ENCODE results near the gene BTG3.

Gene BTG3

GRCh38 chr21:17650292-17650691 is 37.6 kb upstream of the BTG3 start:
- no peak overlapping the region for H3K4me3 ChIP-seq (ENCODE audit: low read depth, low read length)
- DNase-seq (ENCODE audit: low read depth): no peak
- TF ChIP-seq MYC (IDR thresholded peaks at IDR 0.05; ENCODE audit: low read depth, low read length): no peak
- TF ChIP-seq, protein P1, sequence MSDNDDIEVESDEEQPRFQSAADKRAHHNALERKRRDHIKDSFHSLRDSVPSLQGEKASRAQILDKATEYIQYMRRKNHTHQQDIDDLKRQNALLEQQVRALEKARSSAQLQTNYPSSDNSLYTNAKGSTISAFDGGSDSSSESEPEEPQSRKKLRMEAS (IDR thresholded peaks at IDR 0.05; ENCODE audit: low read depth, low read length): no peak
- TF ChIP-seq POLR2A (IDR thresholded peaks at IDR 0.05; ENCODE audit: extremely low read depth, insufficient read length): no peak
- TF ChIP-seq, protein P2, sequence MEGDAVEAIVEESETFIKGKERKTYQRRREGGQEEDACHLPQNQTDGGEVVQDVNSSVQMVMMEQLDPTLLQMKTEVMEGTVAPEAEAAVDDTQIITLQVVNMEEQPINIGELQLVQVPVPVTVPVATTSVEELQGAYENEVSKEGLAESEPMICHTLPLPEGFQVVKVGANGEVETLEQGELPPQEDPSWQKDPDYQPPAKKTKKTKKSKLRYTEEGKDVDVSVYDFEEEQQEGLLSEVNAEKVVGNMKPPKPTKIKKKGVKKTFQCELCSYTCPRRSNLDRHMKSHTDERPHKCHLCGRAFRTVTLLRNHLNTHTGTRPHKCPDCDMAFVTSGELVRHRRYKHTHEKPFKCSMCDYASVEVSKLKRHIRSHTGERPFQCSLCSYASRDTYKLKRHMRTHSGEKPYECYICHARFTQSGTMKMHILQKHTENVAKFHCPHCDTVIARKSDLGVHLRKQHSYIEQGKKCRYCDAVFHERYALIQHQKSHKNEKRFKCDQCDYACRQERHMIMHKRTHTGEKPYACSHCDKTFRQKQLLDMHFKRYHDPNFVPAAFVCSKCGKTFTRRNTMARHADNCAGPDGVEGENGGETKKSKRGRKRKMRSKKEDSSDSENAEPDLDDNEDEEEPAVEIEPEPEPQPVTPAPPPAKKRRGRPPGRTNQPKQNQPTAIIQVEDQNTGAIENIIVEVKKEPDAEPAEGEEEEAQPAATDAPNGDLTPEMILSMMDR (IDR thresholded peaks at IDR 0.05; ENCODE audit: low read depth, low read length): no peak

DNA sequence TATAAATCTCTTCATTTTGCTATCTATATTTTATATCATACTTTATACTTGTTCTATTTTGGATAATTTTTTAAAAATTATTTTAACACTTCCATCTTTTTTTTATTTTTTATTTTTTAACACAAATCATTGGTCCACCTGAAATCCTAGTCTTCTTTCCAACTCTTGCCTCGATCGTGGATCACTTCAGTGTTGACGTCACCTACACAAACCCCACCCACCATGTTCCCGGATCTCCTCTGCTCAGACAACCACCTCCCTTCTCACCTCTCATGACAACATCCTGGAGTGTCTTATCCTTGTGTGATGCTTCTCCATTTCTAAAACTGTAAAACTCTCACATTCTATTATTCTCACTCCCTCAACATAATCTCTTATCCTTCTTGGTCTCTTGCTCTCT is 34.1 kb upstream of the BTG3 start:
- no peak overlapping the region for H3K4me3 ChIP-seq (ENCODE audit: low read depth, low read length)
- TF ChIP-seq POLR2A (IDR thresholded peaks at IDR 0.05; ENCODE audit: extremely low read depth, insufficient read length): no peak
- TF ChIP-seq, protein P2 (IDR thresholded peaks at IDR 0.05; ENCODE audit: low read depth, low read length): no peak
- TF ChIP-seq MYC (IDR thresholded peaks at IDR 0.05; ENCODE audit: low read depth, low read length): no peak
- TF ChIP-seq, protein P1 (IDR thresholded peaks at IDR 0.05; ENCODE audit: low read depth, low read length): no peak
- no peak for DNase-seq (ENCODE audit: low read depth)

- TF ChIP-seq, protein P1 (IDR thresholded peaks at IDR 0.05; ENCODE audit: low read depth, low read length): no peak
- TF ChIP-seq MYC (IDR thresholded peaks at IDR 0.05; ENCODE audit: low read depth, low read length) (no peak), POLR2A (IDR thresholded peaks at IDR 0.05; ENCODE audit: extremely low read depth, insufficient read length) (no peak)
- TF ChIP-seq, protein P2 (IDR thresholded peaks at IDR 0.05; ENCODE audit: low read depth, low read length): no peak
- no peak overlapping the region for H3K4me3 ChIP-seq (ENCODE audit: low read depth, low read length)
- no peak for DNase-seq (ENCODE audit: low read depth)
Measured at GRCh38 chr21:17644186-17644585, 31.5 kb upstream of the BTG3 start.

DNA sequence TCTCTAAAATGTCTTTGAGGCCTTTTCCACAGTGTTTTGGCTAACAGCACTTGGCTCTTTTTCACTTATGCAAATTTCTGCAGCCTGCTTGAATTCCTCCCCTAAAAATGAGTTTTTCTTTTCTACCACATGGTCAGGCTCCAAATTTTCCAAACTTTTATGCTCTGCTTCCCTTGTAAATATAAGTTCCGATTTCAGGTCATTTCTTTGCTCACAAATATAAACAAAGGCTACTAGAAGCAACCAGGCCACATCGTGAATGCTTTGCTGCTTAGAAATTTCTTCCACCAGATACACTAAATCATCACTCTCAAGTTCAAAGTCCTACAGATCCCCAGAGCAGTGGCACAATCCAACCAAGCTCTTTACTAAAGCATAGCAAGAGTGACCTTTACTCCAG is 28.1 kb upstream of the BTG3 start:
- DNase-seq (ENCODE audit: low read depth): no peak
- TF ChIP-seq, protein P1 (IDR thresholded peaks at IDR 0.05; ENCODE audit: low read depth, low read length): no peak
- TF ChIP-seq, protein P2 (IDR thresholded peaks at IDR 0.05; ENCODE audit: low read depth, low read length): no peak
- TF ChIP-seq POLR2A (IDR thresholded peaks at IDR 0.05; ENCODE audit: extremely low read depth, insufficient read length) (no peak), MYC (IDR thresholded peaks at IDR 0.05; ENCODE audit: low read depth, low read length) (no peak)
- H3K4me3 ChIP-seq (ENCODE audit: low read depth, low read length): no peak overlapping the region

DNA sequence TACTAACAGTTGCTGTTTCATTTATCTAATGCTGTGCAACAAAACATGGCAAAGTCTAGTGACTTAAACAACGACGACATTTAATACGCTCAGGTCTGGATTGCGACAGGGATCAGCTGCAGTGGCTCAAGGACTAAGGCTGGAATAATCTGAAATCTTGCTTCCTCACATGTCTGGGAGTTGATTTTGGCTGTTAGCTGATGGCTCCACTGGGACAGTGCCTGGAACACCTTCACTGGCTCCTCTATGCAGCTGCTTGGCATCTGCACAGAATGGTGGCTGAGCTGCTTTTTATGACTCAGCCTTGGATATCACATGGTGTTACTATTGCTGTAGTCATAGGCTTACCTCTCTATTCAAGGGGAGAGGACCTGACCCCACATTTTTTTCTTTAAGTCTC is 24.0 kb upstream of the BTG3 start:
- no peak overlapping the region for H3K4me3 ChIP-seq (ENCODE audit: low read depth, low read length)
- DNase-seq (ENCODE audit: low read depth): no peak
- TF ChIP-seq POLR2A (IDR thresholded peaks at IDR 0.05; ENCODE audit: extremely low read depth, insufficient read length) (no peak), MYC (IDR thresholded peaks at IDR 0.05; ENCODE audit: low read depth, low read length) (no peak)
- TF ChIP-seq, protein P2 (IDR thresholded peaks at IDR 0.05; ENCODE audit: low read depth, low read length): no peak
- TF ChIP-seq, protein P1 (IDR thresholded peaks at IDR 0.05; ENCODE audit: low read depth, low read length): no peak

DNA sequence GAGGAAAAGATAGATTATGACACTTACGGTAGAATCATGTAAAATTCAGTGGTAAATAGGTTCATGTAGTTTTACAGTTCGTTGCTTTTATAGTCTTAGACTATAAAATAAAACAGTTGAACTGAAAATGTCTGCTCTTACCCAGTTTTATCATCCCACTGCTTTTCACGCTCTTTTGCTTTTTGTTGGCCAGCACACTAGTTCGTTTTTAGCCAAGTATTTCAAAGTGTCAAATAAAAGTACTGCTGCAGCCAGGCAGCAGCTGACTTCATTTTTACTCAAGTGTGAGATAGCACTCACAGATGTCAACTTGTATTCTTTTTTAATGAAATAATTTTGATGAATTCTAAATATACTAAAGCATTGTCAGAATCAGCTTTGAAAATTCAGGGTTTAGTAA is 18.5 kb upstream of the BTG3 start:
- DNase-seq (ENCODE audit: low read depth): no peak
- TF ChIP-seq POLR2A (IDR thresholded peaks at IDR 0.05; ENCODE audit: extremely low read depth, insufficient read length) (no peak), MYC (IDR thresholded peaks at IDR 0.05; ENCODE audit: low read depth, low read length) (no peak)
- TF ChIP-seq, protein P2 (IDR thresholded peaks at IDR 0.05; ENCODE audit: low read depth, low read length): no peak
- TF ChIP-seq, protein P1 (IDR thresholded peaks at IDR 0.05; ENCODE audit: low read depth, low read length): no peak
- H3K4me3 ChIP-seq (ENCODE audit: low read depth, low read length): no peak overlapping the region

Data from NB4 (cell line).